ENCODE measurements around the gene HNRNPA1.

Gene HNRNPA1

DNA sequence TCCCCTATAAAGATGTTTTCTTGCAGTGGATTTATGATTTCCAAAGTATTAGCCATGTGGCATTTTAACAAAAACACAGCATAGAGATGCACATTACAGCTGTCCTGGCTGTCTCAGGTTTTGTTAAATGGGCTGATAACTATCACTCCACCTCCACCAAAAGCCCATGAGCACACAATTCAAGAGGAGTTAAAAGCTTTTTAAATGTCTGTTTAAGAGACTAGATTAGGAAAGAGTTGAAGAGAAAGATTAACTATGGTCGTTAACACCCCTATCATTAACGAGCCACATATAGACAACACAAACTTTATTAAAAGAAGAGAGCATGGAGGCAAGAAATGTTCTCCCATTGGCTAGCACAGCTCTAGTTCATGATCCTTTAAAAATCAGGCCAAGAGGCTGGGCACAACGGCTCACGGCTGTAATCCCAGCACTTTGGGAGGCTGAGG lies 15.1 kb upstream of the HNRNPA1 start (continued):
- TF ChIP-seq, protein P1, sequence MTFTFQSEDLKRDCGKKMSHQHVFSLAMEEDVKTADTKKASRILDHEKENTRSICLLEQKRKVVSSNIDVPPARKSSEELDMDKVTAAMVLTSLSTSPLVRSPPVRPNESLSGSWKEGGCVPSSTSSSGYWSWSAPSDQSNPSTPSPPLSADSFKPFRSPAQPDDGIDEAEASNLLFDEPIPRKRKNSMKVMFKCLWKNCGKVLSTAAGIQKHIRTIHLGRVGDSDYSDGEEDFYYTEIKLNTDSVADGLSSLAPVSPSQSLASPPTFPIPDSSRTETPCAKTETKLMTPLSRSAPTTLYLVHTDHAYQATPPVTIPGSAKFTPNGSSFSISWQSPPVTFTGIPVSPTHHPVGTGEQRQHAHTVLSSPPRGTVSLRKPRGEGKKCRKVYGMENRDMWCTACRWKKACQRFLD (tag by site-specific recombination; IDR thresholded peaks at IDR 0.05), result no peak
- TF ChIP-seq ZNF16 (tag by site-specific recombination; IDR thresholded peaks at IDR 0.05; ENCODE audit: low read depth) (no peak), ZNF629 (tag by site-specific recombination; IDR thresholded peaks at IDR 0.05) (no peak), ZSCAN16 (tag by site-specific recombination; IDR thresholded peaks at IDR 0.05) (no peak), ZNF707 (tag by site-specific recombination; IDR thresholded peaks at IDR 0.05) (no peak), ZNF37A (tag by site-specific recombination; IDR thresholded peaks at IDR 0.05) (no peak), ZNF571 (tag by site-specific recombination; IDR thresholded peaks at IDR 0.05) (no peak), ZFP3 (tag by site-specific recombination; IDR thresholded peaks at IDR 0.05; ENCODE audit: low read depth) (no peak), ZNF169 (tag by site-specific recombination; IDR thresholded peaks at IDR 0.05) (no peak), ZNF155 (tag by site-specific recombination; IDR thresholded peaks at IDR 0.05) (no peak), BCL11B (tag by site-specific recombination; IDR thresholded peaks at IDR 0.05; ENCODE audit: low read depth) (peak; percentile 84), ZSCAN18 (tag by site-specific recombination; IDR thresholded peaks at IDR 0.05) (no peak), YY1 (tag by site-specific recombination; IDR thresholded peaks at IDR 0.05) (no peak), ZNF266 (tag by site-specific recombination; IDR thresholded peaks at IDR 0.05; ENCODE audit: low read depth) (no peak), ZNF133 (tag by site-specific recombination; IDR thresholded peaks at IDR 0.05) (no peak), ZNF114 (tag by site-specific recombination; IDR thresholded peaks at IDR 0.05) (no peak), ZNF621 (tag by site-specific recombination; IDR thresholded peaks at IDR 0.05) (no peak), ZNF416 (tag by site-specific recombination; IDR thresholded peaks at IDR 0.05) (no peak), KLF10 (tag by site-specific recombination; IDR thresholded peaks at IDR 0.05) (peak; percentile 58; the same call in 1 of the 2 replicates), KLF9 (tag by site-specific recombination; IDR thresholded peaks at IDR 0.05; ENCODE audit: low read depth) (no peak), ZNF214 (tag by site-specific recombination; IDR thresholded peaks at IDR 0.05; ENCODE audit: borderline replicate concordance) (no peak), ZFP41 (tag by site-specific recombination; IDR thresholded peaks at IDR 0.05; ENCODE audit: borderline replicate concordance) (no peak), ZNF560 (tag by site-specific recombination; IDR thresholded peaks at IDR 0.05; ENCODE audit: borderline replicate concordance) (no peak), OSR2 (tag by site-specific recombination; IDR thresholded peaks at IDR 0.05) (peak; percentile 94), HOXC10 (CRISPR knock-in tag; IDR thresholded peaks at IDR 0.05) (no peak), ZNF138 (tag by site-specific recombination; IDR thresholded peaks at IDR 0.05; ENCODE audit: borderline replicate concordance) (no peak), ZNF10 (tag by site-specific recombination; IDR thresholded peaks at IDR 0.05) (no peak), ZNF341 (tag by site-specific recombination; IDR thresholded peaks at IDR 0.05; ENCODE audit: low read depth) (no peak)
- TF ChIP-seq, protein P2, sequence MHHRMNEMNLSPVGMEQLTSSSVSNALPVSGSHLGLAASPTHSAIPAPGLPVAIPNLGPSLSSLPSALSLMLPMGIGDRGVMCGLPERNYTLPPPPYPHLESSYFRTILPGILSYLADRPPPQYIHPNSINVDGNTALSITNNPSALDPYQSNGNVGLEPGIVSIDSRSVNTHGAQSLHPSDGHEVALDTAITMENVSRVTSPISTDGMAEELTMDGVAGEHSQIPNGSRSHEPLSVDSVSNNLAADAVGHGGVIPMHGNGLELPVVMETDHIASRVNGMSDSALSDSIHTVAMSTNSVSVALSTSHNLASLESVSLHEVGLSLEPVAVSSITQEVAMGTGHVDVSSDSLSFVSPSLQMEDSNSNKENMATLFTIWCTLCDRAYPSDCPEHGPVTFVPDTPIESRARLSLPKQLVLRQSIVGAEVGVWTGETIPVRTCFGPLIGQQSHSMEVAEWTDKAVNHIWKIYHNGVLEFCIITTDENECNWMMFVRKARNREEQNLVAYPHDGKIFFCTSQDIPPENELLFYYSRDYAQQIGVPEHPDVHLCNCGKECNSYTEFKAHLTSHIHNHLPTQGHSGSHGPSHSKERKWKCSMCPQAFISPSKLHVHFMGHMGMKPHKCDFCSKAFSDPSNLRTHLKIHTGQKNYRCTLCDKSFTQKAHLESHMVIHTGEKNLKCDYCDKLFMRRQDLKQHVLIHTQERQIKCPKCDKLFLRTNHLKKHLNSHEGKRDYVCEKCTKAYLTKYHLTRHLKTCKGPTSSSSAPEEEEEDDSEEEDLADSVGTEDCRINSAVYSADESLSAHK (tag by site-specific recombination; IDR thresholded peaks at IDR 0.05), result peak; percentile 88
- TF ChIP-seq, protein P3, sequence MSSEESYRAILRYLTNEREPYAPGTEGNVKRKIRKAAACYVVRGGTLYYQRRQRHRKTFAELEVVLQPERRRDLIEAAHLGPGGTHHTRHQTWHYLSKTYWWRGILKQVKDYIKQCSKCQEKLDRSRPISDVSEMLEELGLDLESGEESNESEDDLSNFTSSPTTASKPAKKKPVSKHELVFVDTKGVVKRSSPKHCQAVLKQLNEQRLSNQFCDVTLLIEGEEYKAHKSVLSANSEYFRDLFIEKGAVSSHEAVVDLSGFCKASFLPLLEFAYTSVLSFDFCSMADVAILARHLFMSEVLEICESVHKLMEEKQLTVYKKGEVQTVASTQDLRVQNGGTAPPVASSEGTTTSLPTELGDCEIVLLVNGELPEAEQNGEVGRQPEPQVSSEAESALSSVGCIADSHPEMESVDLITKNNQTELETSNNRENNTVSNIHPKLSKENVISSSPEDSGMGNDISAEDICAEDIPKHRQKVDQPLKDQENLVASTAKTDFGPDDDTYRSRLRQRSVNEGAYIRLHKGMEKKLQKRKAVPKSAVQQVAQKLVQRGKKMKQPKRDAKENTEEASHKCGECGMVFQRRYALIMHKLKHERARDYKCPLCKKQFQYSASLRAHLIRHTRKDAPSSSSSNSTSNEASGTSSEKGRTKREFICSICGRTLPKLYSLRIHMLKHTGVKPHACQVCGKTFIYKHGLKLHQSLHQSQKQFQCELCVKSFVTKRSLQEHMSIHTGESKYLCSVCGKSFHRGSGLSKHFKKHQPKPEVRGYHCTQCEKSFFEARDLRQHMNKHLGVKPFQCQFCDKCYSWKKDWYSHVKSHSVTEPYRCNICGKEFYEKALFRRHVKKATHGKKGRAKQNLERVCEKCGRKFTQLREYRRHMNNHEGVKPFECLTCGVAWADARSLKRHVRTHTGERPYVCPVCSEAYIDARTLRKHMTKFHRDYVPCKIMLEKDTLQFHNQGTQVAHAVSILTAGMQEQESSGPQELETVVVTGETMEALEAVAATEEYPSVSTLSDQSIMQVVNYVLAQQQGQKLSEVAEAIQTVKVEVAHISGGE (tag by site-specific recombination; conservative IDR thresholded peaks at IDR 0.05; ENCODE audit: low read depth), result no peak
- TF ChIP-seq, protein P4, sequence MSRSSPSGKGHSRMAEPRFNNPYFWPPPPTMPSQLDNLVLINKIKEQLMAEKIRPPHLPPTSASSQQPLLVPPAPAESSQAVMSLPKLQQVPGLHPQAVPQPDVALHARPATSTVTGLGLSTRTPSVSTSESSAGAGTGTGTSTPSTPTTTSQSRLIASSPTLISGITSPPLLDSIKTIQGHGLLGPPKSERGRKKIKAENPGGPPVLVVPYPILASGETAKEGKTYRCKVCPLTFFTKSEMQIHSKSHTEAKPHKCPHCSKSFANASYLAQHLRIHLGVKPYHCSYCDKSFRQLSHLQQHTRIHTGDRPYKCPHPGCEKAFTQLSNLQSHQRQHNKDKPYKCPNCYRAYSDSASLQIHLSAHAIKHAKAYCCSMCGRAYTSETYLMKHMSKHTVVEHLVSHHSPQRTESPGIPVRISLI (tag by site-specific recombination; IDR thresholded peaks at IDR 0.05), result no peak
- TF ChIP-seq, protein P5, sequence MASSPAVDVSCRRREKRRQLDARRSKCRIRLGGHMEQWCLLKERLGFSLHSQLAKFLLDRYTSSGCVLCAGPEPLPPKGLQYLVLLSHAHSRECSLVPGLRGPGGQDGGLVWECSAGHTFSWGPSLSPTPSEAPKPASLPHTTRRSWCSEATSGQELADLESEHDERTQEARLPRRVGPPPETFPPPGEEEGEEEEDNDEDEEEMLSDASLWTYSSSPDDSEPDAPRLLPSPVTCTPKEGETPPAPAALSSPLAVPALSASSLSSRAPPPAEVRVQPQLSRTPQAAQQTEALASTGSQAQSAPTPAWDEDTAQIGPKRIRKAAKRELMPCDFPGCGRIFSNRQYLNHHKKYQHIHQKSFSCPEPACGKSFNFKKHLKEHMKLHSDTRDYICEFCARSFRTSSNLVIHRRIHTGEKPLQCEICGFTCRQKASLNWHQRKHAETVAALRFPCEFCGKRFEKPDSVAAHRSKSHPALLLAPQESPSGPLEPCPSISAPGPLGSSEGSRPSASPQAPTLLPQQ (tag by site-specific recombination; IDR thresholded peaks at IDR 0.05), result no peak

Measured in HEK293 (cell line).